Measurements from ENCODE around the gene CLEC6A.
A peak's percentile ranks its signal among the peaks of the same experiment; 100 is the strongest.
"Not testable (repeated sequence)": the region's sequence is repeated elsewhere in the genome, so short reads cannot be mapped to it uniquely, and the experiment has no call there.

The CLEC6A gene

GRCh38 chr12:8455727-8456360 lies at the start of gene CLEC6A:
CLEC6A (plus strand) TSS chr12:8455962; CDS start chr12:8456112, 150 bp downstream.
- ATAC-seq, result no peak

GRCh38 chr12:8419576-8419975 lies 36.2 kb upstream of the CLEC6A start:
- not testable (repeated sequence) for ATAC-seq

- no peak for ATAC-seq
Measured at GRCh38 chr12:8420506-8420905, 35.3 kb upstream of the CLEC6A start.

- ATAC-seq, result not testable (repeated sequence)
Measured at GRCh38 chr12:8444536-8445278, 11.1 kb upstream of the CLEC6A start.

- no peak for ATAC-seq
Measured at GRCh38 chr12:8445731-8446130, 10.0 kb upstream of the CLEC6A start.

GRCh38 chr12:8446642-8447547 lies 8.9 kb upstream of the CLEC6A start:
- ATAC-seq, result no peak

GRCh38 chr12:8449355-8449859 lies 6.4 kb upstream of the CLEC6A start:
- ATAC-seq, result no peak

- no peak for ATAC-seq
Measured at GRCh38 chr12:8452036-8452435, 3.7 kb upstream of the CLEC6A start.

GRCh38 chr12:8453021-8453513 lies 2.7 kb upstream of the CLEC6A start:
- no peak for ATAC-seq

- no peak for ATAC-seq
Measured at GRCh38 chr12:8453796-8454195, 2.0 kb upstream of the CLEC6A start.

GRCh38 chr12:8455271-8455670 lies 491 bp upstream of the CLEC6A start:
- no peak for ATAC-seq

- ATAC-seq, result no peak
Measured at GRCh38 chr12:8461426-8461825, 5.7 kb downstream of the CLEC6A start.

- no peak for ATAC-seq
Measured at GRCh38 chr12:8465301-8465996, 9.7 kb downstream of the CLEC6A start.

- ATAC-seq, result no peak
Measured at GRCh38 chr12:8466241-8466640, 10.5 kb downstream of the CLEC6A start.

GRCh38 chr12:8471090-8471489 lies 15.3 kb downstream of the CLEC6A start:
- ATAC-seq, result no peak

GRCh38 chr12:8475508-8476203 lies 19.9 kb downstream of the CLEC6A start:
- ATAC-seq, result no peak

- ATAC-seq, result no peak
Measured at GRCh38 chr12:8482571-8483061, 26.9 kb downstream of the CLEC6A start.

- ATAC-seq, result peak in 1 of 2 donors; percentile 28
Measured at GRCh38 chr12:8483079-8483478, 27.3 kb downstream of the CLEC6A start.

GRCh38 chr12:8491646-8492530 lies 36.1 kb downstream of the CLEC6A start:
- ATAC-seq, result no peak

GRCh38 chr12:8493084-8493483 lies 37.3 kb downstream of the CLEC6A start:
- peak; percentile 94 to 98 for ATAC-seq

All from activated CD4-positive, CD25-positive, alpha-beta regulatory T cell treated with anti-CD3 and anti-CD28 coated beads, Interleukin-2, amount 50 U/mL, for 24 hours (primary cell).